Stimulated activated CD8-positive, alpha-beta memory T cell treated with anti-CD3 and anti-CD28 coated beads, Interleukin-2, amount 100 ng/mL, for 1 hour (primary cell): Measurements from ENCODE around the gene USP15.
"Not testable (repeated sequence)": the region's sequence is repeated elsewhere in the genome, so short reads cannot be mapped to it uniquely, and the experiment has no call there.

Experiments
- DNase-seq, 2 donors: peaks; one replicate each; pipeline ENCODE4 v3.0.0-alpha.2; 2020; ENCODE audit warnings: low read depth in 2 of 2

The USP15 gene

GRCh38 chr12:62368430-62369223, 108.4 kb downstream of the USP15 start:
- not testable (repeated sequence) for DNase-seq

GRCh38 chr12:62370189-62370588, 110.0 kb downstream of the USP15 start:
- no peak for DNase-seq

- no peak for DNase-seq
Measured at GRCh38 chr12:62371661-62372060, 111.5 kb downstream of the USP15 start.

- no peak for DNase-seq
Measured at GRCh38 chr12:62372134-62372533, 111.9 kb downstream of the USP15 start.

GRCh38 chr12:62372825-62373224, 112.6 kb downstream of the USP15 start:
- DNase-seq: no peak

- DNase-seq: no peak
Measured at GRCh38 chr12:62375603-62376002, 115.4 kb downstream of the USP15 start.

- DNase-seq: no peak
Measured at GRCh38 chr12:62379026-62379722, 119.0 kb downstream of the USP15 start.

GRCh38 chr12:62379723-62380045, 119.5 kb downstream of the USP15 start:
- DNase-seq: no peak

- no peak for DNase-seq
Measured at GRCh38 chr12:62382526-62382925, 122.3 kb downstream of the USP15 start.

GRCh38 chr12:62396750-62397149, 136.5 kb downstream of the USP15 start:
- DNase-seq: no peak

GRCh38 chr12:62400135-62400534, 139.9 kb downstream of the USP15 start:
- DNase-seq: no peak

GRCh38 chr12:62401631-62402030, 141.4 kb downstream of the USP15 start:
- DNase-seq: no peak

GRCh38 chr12:62403031-62403430, 142.8 kb downstream of the USP15 start:
- DNase-seq: no peak

GRCh38 chr12:62407587-62407986, 147.4 kb downstream of the USP15 start:
- DNase-seq: no peak

- DNase-seq: no peak
Measured at GRCh38 chr12:62409068-62409467, 148.9 kb downstream of the USP15 start.

- no peak for DNase-seq
Measured at GRCh38 chr12:62414180-62414579, 154.0 kb downstream of the USP15 start.

- DNase-seq: no peak
Measured at GRCh38 chr12:62426089-62426488, 165.9 kb downstream of the USP15 start.

- DNase-seq: no peak
Measured at GRCh38 chr12:62429457-62429856, 169.3 kb downstream of the USP15 start.

GRCh38 chr12:62434494-62435302, 174.5 kb downstream of the USP15 start:
- no peak for DNase-seq

- DNase-seq: no peak
Measured at GRCh38 chr12:62435303-62436163, 175.3 kb downstream of the USP15 start.

- no peak for DNase-seq
Measured at GRCh38 chr12:62436164-62436503, 175.9 kb downstream of the USP15 start.
